NCI-H1048 (cell line): ENCODE data around the gene TRIM75.
"Not testable (repeated sequence)": the region's sequence is repeated elsewhere in the genome, so short reads cannot be mapped to it uniquely, and the experiment has no call there.

Experiments
- DNase-seq: peaks from one replicate; lab custom pipeline; 2025; lab: John Stamatoyannopoulos, UW

The TRIM75 gene

DNA sequence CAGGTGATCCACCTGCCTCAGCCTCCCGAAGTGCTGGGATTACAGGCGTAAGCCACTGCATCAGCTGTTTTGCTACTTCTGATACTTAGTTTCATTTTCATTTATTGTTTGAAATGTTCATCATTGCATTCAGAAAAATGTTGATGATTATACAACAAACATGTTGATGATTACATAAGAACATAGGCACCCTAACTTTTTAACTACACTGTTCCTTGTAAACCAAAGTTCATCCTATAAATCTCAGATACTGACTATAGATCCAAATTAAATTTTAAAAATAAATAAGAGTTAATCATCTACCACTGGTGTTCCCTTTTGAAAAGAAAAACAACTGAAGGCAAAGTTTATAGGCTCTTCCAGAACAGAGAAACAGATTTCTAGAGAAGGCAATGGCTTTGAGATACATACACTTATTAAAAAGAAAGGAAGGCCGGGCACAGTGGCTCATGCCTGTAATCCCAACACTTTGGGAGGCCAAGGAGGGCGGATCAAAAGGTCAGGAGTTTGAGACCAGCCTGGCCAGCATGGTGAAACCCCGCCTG lies 23.4 kb downstream of the TRIM75 start:
- DNase-seq, result no peak

DNA sequence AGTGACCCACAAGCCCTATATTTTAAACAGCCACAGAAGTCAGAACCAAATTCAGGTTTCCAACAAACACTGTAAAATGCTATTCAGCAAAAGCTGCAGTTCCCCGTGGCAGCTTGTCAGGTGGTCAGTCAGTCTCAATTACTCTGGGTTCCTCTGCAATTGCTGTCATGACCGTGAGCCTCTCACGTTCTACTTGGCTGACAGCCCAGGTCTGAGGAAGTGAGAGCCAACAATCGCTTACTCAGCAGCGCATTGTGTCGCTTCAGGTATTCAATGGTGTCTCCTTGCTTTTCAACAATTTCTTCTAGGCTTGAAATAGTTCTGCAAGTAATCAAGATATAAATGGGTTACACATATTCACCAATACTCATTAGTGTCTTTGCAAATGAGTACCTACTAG lies 25.8 kb downstream of the TRIM75 start:
- no peak for DNase-seq

DNA sequence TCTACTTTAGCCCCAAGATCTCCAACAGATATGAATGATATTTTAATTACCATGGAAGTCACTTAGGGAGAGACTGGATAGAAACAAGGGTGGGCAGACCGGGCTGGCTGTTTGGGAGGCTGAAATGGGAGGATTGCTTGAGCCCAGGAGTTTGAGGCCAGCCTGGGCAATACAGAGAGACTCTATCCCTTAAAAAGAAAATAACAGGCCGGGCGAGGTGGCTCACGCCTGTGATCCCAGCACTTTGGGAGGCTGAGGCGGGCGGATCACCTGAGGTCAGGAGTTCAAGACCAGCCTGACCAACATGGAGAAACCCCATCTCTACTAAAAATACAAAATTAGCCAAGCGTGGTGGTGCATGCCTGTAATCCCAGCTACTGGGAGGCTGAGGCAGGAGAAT lies 31.1 kb downstream of the TRIM75 start:
- not testable (repeated sequence) for DNase-seq

DNA sequence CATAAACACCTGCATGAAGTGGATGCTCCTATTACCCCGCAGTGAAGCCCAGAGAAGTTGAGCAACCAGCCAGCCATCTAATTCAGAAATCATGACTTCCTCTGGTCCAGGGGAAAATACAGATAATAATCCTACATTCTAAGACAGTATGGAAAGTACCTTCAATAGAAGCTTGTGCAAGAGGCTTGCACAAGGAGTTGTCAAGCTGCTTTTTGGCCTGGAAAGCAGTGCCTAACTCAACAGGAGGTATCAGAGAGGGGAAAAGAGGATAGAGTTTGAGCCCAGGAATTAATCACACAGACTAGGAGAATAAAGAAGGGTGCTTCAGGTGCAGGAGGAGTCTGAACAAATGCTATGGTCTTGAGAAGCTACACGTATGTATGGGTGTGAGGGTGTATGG lies 32.3 kb downstream of the TRIM75 start:
- no peak for DNase-seq

DNA sequence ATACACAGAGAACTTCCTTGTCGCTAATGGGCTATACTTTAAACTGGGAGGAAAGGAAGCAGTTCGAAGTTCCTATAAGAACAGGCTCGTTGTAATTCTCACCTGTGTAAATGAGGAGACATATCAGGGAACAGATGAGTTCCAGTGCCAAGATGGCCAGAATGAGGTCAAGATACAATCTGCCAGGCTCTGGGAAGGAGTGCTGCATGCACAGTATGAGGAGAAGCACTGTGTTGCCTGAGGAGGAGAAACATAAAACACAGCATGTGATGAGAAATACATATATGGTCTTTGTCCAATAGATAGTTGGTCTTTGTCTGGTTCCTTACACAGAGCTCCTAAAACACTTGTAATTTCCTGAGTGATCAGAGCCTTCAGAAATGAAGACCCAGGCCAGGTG lies 34.7 kb downstream of the TRIM75 start:
- DNase-seq, result no peak

DNA sequence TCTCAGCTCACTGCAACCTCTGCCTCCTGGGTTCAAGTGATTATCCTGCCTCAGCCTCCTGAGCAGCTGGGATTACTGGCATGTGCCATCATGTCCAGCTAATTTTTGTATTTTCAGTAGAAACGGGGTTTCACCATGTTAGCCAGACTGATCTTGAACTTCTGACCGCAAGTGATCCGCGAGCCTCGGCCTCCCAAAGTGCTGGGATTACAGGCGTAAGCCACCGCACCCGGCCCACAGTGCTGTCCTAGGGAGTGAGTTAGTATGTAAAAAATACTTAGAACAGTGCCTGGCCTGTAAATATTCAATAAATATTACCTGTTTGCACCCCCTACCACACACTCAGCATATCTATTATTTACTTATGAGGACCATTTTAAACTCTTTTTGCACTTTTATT lies 38.5 kb downstream of the TRIM75 start:
- DNase-seq, result not testable (repeated sequence)

DNA sequence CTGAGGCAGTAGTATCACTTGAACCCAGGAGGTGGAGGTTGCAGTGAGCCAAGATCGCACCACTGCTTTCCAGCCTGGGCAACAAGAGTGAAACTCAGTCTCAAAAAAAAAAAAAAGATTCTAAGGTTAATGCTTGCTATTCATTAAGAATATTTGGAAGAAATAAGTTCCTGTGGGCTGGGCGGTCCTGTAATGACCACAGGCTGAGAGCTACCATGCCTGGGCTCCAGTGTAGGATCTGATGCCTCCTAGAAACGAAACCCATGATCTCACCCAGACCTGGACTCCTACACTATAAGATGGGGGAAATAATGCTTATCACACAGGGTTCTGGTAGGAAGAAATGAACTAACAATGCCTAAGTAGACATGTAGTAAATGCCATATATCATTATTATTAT lies 41.2 kb downstream of the TRIM75 start:
- no peak for DNase-seq

DNA sequence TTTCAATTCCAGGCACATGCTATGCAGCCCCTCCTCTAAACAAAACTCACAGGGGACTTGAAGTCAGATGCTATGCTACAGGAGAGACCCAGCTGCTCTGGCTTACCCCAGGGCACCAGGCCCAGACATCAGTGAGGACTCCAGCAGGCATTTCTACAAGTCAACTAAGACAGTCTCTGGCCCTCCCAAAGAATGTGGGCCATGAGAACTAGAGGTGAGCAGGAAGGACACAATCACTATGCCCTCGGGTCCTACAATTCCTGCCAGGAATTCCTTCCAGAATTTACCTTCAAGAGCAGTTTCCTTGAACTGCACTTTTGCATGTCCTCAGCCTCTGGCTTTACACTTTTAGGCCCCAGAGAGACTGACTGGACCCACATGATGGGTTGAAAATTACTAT lies 41.6 kb downstream of the TRIM75 start:
- no peak for DNase-seq

DNA sequence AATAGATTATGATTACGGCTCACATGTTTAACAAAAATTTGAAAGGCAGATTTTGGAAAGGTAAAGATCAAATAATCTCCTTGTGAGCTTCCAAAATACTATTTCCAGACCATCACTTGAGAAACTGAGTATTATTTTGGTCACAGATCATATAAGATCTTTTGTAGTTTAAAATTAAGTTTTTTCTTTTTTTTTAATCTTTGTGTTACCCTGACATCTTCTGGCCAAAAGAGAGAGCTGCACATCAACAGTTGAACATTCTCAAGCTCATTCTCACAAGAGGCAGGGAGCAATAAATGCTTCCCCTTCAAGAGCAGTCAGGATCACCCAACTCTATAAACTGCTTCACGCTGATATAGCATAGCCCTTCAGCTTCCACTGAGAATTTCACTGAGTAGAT lies 43.1 kb downstream of the TRIM75 start:
- no peak for DNase-seq

DNA sequence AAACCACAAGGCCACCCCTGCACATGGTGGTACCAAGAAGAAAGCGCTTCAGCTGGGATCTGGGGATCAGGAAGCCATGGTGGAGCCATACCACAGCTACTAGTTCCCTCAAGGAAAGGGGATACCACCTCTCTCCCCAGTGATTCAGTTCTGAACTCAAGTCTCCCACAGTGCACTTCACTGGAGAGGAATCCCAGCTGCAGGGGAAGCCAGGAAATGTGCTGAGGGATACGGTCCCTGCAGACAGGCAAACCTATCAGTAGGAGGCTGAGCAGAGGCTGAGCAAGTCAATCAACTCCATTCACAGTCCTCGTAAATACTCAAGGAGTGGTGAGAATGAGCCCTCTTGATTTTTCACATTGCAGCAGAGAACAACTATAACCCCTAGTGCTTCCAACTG lies 48.0 kb downstream of the TRIM75 start:
- DNase-seq, result no peak

DNA sequence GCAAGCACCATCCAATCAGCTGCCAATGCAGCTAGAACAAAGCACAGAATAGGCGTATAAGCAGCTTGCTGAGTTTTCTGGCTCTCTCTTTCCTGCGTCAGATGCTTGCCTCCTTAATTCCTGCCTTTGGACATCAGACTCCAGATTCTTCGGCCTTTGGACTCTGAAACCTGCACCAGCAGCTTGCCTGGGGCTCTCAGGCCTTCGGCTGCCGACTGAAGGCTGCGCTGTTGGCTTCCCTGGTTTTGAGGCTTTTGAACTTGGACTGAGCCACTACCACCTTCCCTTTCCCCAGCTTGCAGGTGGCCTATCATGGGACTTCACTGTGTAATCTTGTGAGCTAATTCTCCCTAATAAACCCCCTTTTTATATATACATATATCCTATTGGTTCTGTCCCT lies 52.9 kb downstream of the TRIM75 start:
- DNase-seq, result no peak
